IMR-90 (cell line): ENCODE results near the gene SMCHD1. TPM values are rescaled to one million over a fixed set of nuclear protein-coding genes. Genes with fewer than 3 reads are reported as not detected.

ENCODE experiments used
- ATAC-seq: fragments of 200-7000 bp; cut with Tn5 transposase; 2 replicates; pipeline ENCODE4 v1.9.1; 2020; ENCODE audit warnings: low read depth, mild to moderate bottlenecking, moderate library complexity
- BruUV-seq: library from RNA; stranded (reverse); fragments of 400-500 nt; replicated peaks from 2 replicates; lab custom pipeline; 2021; lab: Mats Ljungman, UMichigan
- CTCF ChIA-PET: fragments of 300-600 bp; formaldehyde crosslinking; extraction: SDS; loops from one replicate; lab custom pipeline; 2021; ENCODE audit warnings: antibody characterized with exemption; lab: Yijun Ruan, JAX
- POLR2A ChIA-PET: fragments of 300-600 bp; sonication (Branson Sonifier 250); formaldehyde crosslinking; loops from one replicate; lab custom pipeline; 2022; ENCODE audit warnings: antibody characterized with exemption; ENCODE audit not compliant: unreplicated experiment; lab: Charles Lee
- DNase-seq: peaks from one replicate; pipeline ENCODE4 v3.0.0; 2013
- H2AFZ ChIP-seq: replicated peaks from 2 replicates; pipeline ENCODE3; 2013; ENCODE audit warnings: low read length, mild to moderate bottlenecking; ENCODE audit not compliant: poor library complexity
- H2AK5ac ChIP-seq: 2 replicates; pipeline ENCODE4 v1.6.1; 2013; ENCODE audit warnings: low read depth, low read length, inconsistent platforms
- H2AK9ac ChIP-seq: replicated peaks from 2 replicates; pipeline ENCODE3; 2013; ENCODE audit warnings: mild to moderate bottlenecking, low read depth, low read length, moderate library complexity; ENCODE audit not compliant: poor library complexity
- H2BK120ac ChIP-seq: 2 replicates; pipeline ENCODE4 v1.6.1; 2013; ENCODE audit warnings: low read depth, low read length, inconsistent platforms
- H2BK15ac ChIP-seq: 3 replicates; pipeline ENCODE4 v1.6.1; 2013; ENCODE audit warnings: low read depth, low read length, inconsistent platforms
- H2BK20ac ChIP-seq: 2 replicates; pipeline ENCODE4 v1.6.1; 2013; ENCODE audit warnings: low read depth, mild to moderate bottlenecking, inconsistent platforms, low read length, moderate library complexity
- H2BK5ac ChIP-seq: 2 replicates; pipeline ENCODE4 v1.6.1; 2013; ENCODE audit warnings: mild to moderate bottlenecking, low read depth, low read length, inconsistent platforms; ENCODE audit not compliant: poor library complexity, severe bottlenecking
- H3K14ac ChIP-seq: replicated peaks from 2 replicates; pipeline ENCODE4 v1.6.1; 2013; ENCODE audit warnings: low read depth, low read length, inconsistent platforms
- H3K18ac ChIP-seq: 2 replicates; pipeline ENCODE4 v1.6.1; 2013; ENCODE audit warnings: low read depth, low read length, control low read depth
- H3K23ac ChIP-seq: 2 replicates; pipeline ENCODE4 v1.6.1; 2013; ENCODE audit warnings: low read depth, low read length, inconsistent platforms
- H3K27ac ChIP-seq: 2 replicates; pipeline ENCODE4 v1.5.1; 2013; ENCODE audit warnings: mild to moderate bottlenecking, control low read depth, low read length; ENCODE audit not compliant: insufficient read depth
- H3K27me3 ChIP-seq: 2 replicates; pipeline ENCODE4 v1.6.1; 2013; ENCODE audit warnings: low read length; ENCODE audit not compliant: control insufficient read depth, insufficient read depth
- H3K36me3 ChIP-seq: 2 replicates; pipeline ENCODE4 v1.6.1; 2013; ENCODE audit warnings: low read length, mixed read lengths; ENCODE audit not compliant: control insufficient read depth, insufficient read depth
- H3K4ac ChIP-seq: 2 replicates; pipeline ENCODE4 v1.6.1; 2013; ENCODE audit warnings: low read depth, low read length, inconsistent platforms
- H3K4me1 ChIP-seq: 2 replicates; pipeline ENCODE4 v1.6.1; 2013; ENCODE audit warnings: low read length, mixed read lengths; ENCODE audit not compliant: control insufficient read depth, insufficient read depth
- H3K4me2 ChIP-seq: 2 replicates; pipeline ENCODE4 v1.6.1; 2013; ENCODE audit warnings: low read depth, mild to moderate bottlenecking, control low read depth, low read length, moderate library complexity
- H3K4me3 ChIP-seq: 2 replicates; pipeline ENCODE4 v1.5.1; 2013; ENCODE audit warnings: low read depth, mild to moderate bottlenecking, control low read depth, low read length, moderate library complexity; ENCODE audit not compliant: insufficient read depth
- H3K56ac ChIP-seq: 2 replicates; pipeline ENCODE4 v1.6.1; 2013; ENCODE audit warnings: low read length, inconsistent platforms; ENCODE audit not compliant: insufficient read depth; ENCODE audit errors: extremely low read depth
- H3K79me1 ChIP-seq, 2 experiments: 2 replicates each; pipeline ENCODE4 v1.6.1; 2013; ENCODE audit warnings: low read length in 2 of 2, inconsistent platforms in 1 of 2, low read depth in 1 of 2
- H3K9ac ChIP-seq: 2 replicates; pipeline ENCODE4 v1.6.1; 2013; ENCODE audit warnings: low read depth, low read length, control low read depth
- H3K9me1 ChIP-seq: 2 replicates; pipeline ENCODE4 v1.6.1; 2013; ENCODE audit warnings: low read length, inconsistent platforms; ENCODE audit not compliant: insufficient read depth
- H3K9me3 ChIP-seq: 2 replicates; pipeline ENCODE4 v1.6.1; 2013; ENCODE audit warnings: low read length; ENCODE audit not compliant: control insufficient read depth, insufficient read depth
- H4K20me1 ChIP-seq: 2 replicates; pipeline ENCODE4 v1.6.1; 2013; ENCODE audit warnings: low read length, inconsistent platforms; ENCODE audit not compliant: insufficient read depth
- H4K5ac ChIP-seq: 2 replicates; pipeline ENCODE4 v1.6.1; 2013; ENCODE audit warnings: mild to moderate bottlenecking, low read depth, low read length, control low read depth
- H4K8ac ChIP-seq, 2 experiments: 2 replicates each; pipeline ENCODE4 v1.6.1; 2013; ENCODE audit warnings: low read depth in 2 of 2, low read length in 2 of 2, control low read depth in 1 of 2, inconsistent platforms in 1 of 2
- H4K91ac ChIP-seq: 2 replicates; pipeline ENCODE4 v1.6.1; 2013; ENCODE audit warnings: low read depth, low read length, inconsistent platforms; ENCODE audit not compliant: insufficient read depth
- CEBPB ChIP-seq: IDR thresholded peaks from 2 replicates; pipeline ENCODE4 v1.6.1; 2012; ENCODE audit warnings: low read depth, low read length, improper control_type of control experiment
- ELK1 ChIP-seq: fragments of 150-350 bp; IDR thresholded peaks from 2 replicates; pipeline ENCODE4 v1.6.1; 2016; ENCODE audit warnings: low read depth, mild to moderate bottlenecking, low read length, moderate library complexity, borderline replicate concordance
- MAFK ChIP-seq: IDR thresholded peaks from 2 replicates; pipeline ENCODE4 v1.6.1; 2012; ENCODE audit warnings: low read depth, low read length, improper control_type of control experiment
- RAD21 ChIP-seq: IDR thresholded peaks from 2 replicates; pipeline ENCODE4 v1.6.1; 2012; ENCODE audit warnings: low read length, improper control_type of control experiment
- WGBS, 2 experiments: methylation state at CpG; one replicate each; pipeline versions ENCODE4 v1.1.5 to v1.1.7; 2013; ENCODE audit warnings: missing lambda C conversion rate in 2 of 2; ENCODE audit not compliant: insufficient read length in 1 of 2; ENCODE audit errors: extremely low coverage in 2 of 2; 5-methylcytosine and 5-hydroxymethylcytosine counted together
- dilution Hi-C: fragments of 300-500 bp; cut with HindIII; formaldehyde crosslinking; loops from one replicate; pipeline ENCODE4 v1.14.3; 2018; ENCODE audit warnings: low sequenced_read_pairs; ENCODE audit not compliant: unreplicated experiment
- in situ Hi-C: fragments of 300-500 bp; cut with MboI; formaldehyde crosslinking; loops from 3 replicates; pipeline ENCODE4 v1.14.3; 2019; ENCODE audit warnings: low sequenced_read_pairs, inconsistent platforms, mixed read lengths
- intact Hi-C: fragments of 100-400 bp; cut with micrococcal nuclease; formaldehyde crosslinking; loops from 2 replicates; pipeline ENCODE4 v1.10.0; 2022
- polyA plus RNA-seq, 3 experiments: library from polyadenylated mRNA; depleted of rRNA; stranded (reverse); fragments of >200 nt; gene quantifications; 2 replicates each; pipeline ENCODE4 v1.2.3, GENCODE V29; 2012; ENCODE audit warnings: low replicate concordance in 1 of 3
- total RNA-seq: library from RNA; depleted of rRNA; stranded (reverse); fragments of >200 nt; gene quantifications from 2 replicates; pipeline ENCODE4 v1.2.3, GENCODE V29; 2012

The SMCHD1 gene
- total and polyA plus RNA-seq, 2 of the 4 experiments (the other 2 are of a cell fraction) = 14.8 to 47.3 TPM

GRCh38 chr18:2706903-2707302, 51.4 kb downstream of the SMCHD1 start:
- H3K23ac ChIP-seq = no peak overlapping the region
- BruUV-seq = no TSS peak
- ChIA-PET POLR2A (no interaction called here), CTCF (no interaction called here)
- in situ Hi-C loops = no loop called here
- no peak overlapping the region; the same call in 1 of the 2 replicates for H3K14ac ChIP-seq
- no peak for TF ChIP-seq MAFK
- no peak for TF ChIP-seq ELK1
- TF ChIP-seq RAD21 = no peak
- TF ChIP-seq CEBPB = peak; percentile 61; the same call in 1 of the 2 replicates
- no peak overlapping the region for H2BK15ac ChIP-seq
- no peaks in the 10 kb centered on the region for H3K9me3 ChIP-seq
- H2AK5ac ChIP-seq = no peak overlapping the region
- 100% methylated on average over 1 of the region's 6 CpGs; no CpG with 5 or more reads in 1 of the 2 experiments for WGBS, 2 experiments
- ATAC-seq = no peak
- no peaks in the 10 kb centered on the region for H4K20me1 ChIP-seq
- H3K9ac ChIP-seq = no peak overlapping the region
- H2BK120ac ChIP-seq = no peak overlapping the region
- H2AFZ ChIP-seq = no peak overlapping the region
- peaks cover 33% of the 10 kb centered on the region for H3K36me3 ChIP-seq
- H3K18ac ChIP-seq = no peak overlapping the region
- H3K9me1 ChIP-seq = no peaks in the 10 kb centered on the region
- H2AK9ac ChIP-seq = no peak overlapping the region
- H3K4me3 ChIP-seq = no peak overlapping the region
- intact Hi-C loops = no loop called here
- H3K4ac ChIP-seq = no peak overlapping the region
- H3K79me1 ChIP-seq = peaks cover 6 to 15% of the 10 kb centered on the region in 2 experiments; a peak in 3 of 4 replicates
- peak overlapping the region; percentile 36 for H2BK5ac ChIP-seq
- no peak overlapping the region for H3K4me2 ChIP-seq
- H4K91ac ChIP-seq = peak overlapping the region; percentile 35
- peak overlapping the region; percentile 23; the same call in 1 of the 2 replicates for H3K27ac ChIP-seq
- no peak for DNase-seq
- peaks cover 2% of the 10 kb centered on the region; the same call in 1 of the 2 replicates for H3K4me1 ChIP-seq
- no peak overlapping the region for H2BK20ac ChIP-seq
- H4K5ac ChIP-seq = no peak overlapping the region; the same call in 1 of the 2 replicates
- H3K56ac ChIP-seq = no peak overlapping the region
- H4K8ac ChIP-seq = no peak overlapping the region
- dilution Hi-C loops = no loop called here
- no peaks in the 10 kb centered on the region for H3K27me3 ChIP-seq
